K562 (cell line): ENCODE data around the gene PAN3.

ENCODE experiments used
- ARID3A ChIP-seq: IDR thresholded peaks from 2 replicates; pipeline ENCODE4 v1.6.1; 2012; ENCODE audit warnings: low read depth, low read length, improper control_type of control experiment, borderline replicate concordance
- ASH1L ChIP-seq: fragments of 450-650 bp; IDR thresholded peaks from 2 replicates; pipeline ENCODE4 v1.6.1; 2018; ENCODE audit warnings: borderline replicate concordance, mild to moderate bottlenecking, low read depth; ENCODE audit not compliant: partially characterized antibody
- CCNT2 ChIP-seq: IDR thresholded peaks from 2 replicates; pipeline ENCODE4 v1.6.1; 2011; ENCODE audit warnings: borderline replicate concordance, low read depth, mild to moderate bottlenecking, moderate library complexity, mixed read lengths, low read length; ENCODE audit not compliant: insufficient read length; ENCODE audit errors: extremely low read depth
- CHD7 ChIP-seq: fragments of 200-600 bp; sonication (generic); IDR thresholded peaks from one replicate; pipeline ENCODE4 v1.6.1; 2012; ENCODE audit warnings: mild to moderate bottlenecking, low read depth, low read length, inconsistent platforms
- CREBBP ChIP-seq: IDR thresholded peaks from one replicate; pipeline ENCODE4 v1.6.1; 2012; ENCODE audit warnings: low read depth, mild to moderate bottlenecking, control low read depth, inconsistent platforms, low read length
- CTCF ChIP-seq, 3 experiments: IDR thresholded peaks in 2 of 3; conservative IDR thresholded peaks in 1 of 3; 2 replicates each; pipeline ENCODE4 v1.5.1; 2011 to 2012; ENCODE audit warnings: low read length in 3 of 3, mild to moderate bottlenecking in 3 of 3, control low read depth in 2 of 3, improper control_type of control experiment in 1 of 3, inconsistent platforms in 1 of 3, low read depth in 1 of 3, mixed read lengths in 1 of 3, moderate library complexity in 1 of 3; ENCODE audit not compliant: insufficient read depth in 2 of 3
- EP300 ChIP-seq: IDR thresholded peaks from 2 replicates; pipeline ENCODE4 v1.6.1; 2012; ENCODE audit warnings: low read length, improper control_type of control experiment
- FIP1L1 ChIP-seq: fragments of 200-400 bp; formaldehyde crosslinking; IDR thresholded peaks from 2 replicates; pipeline ENCODE4 v1.6.1; 2018; ENCODE audit warnings: mild to moderate bottlenecking, low read depth, low read length; ENCODE audit not compliant: poor library complexity, severe bottlenecking
- HMG20B ChIP-seq: fragments of 250-450 bp; sonication (Bioruptor Pico); IDR thresholded peaks from 2 replicates; pipeline ENCODE4 v1.5.0; 2021; ENCODE audit warnings: mild to moderate bottlenecking
- MAZ ChIP-seq, 2 experiments: fragments of 450-650 bp in 1 of 2; sonication (generic) in 1 of 2; formaldehyde crosslinking; IDR thresholded peaks in 1 of 2; conservative IDR thresholded peaks in 1 of 2; 2 replicates each; pipeline versions ENCODE4 v1.4.0 to v1.5.0; 2020; ENCODE audit warnings: mild to moderate bottlenecking in 1 of 2, missing genetic modification reagents in 1 of 2
- NCOR1 ChIP-seq: fragments of 450-650 bp; IDR thresholded peaks from 2 replicates; pipeline ENCODE4 v1.6.1; 2016; ENCODE audit warnings: mild to moderate bottlenecking, moderate library complexity
- TRIM24 ChIP-seq, 2 experiments: fragments of 450-650 bp; IDR thresholded peaks; 2 replicates each; pipeline ENCODE4 v1.6.1; 2016
- ZKSCAN1 ChIP-seq: fragments of 150-350 bp; IDR thresholded peaks from 2 replicates; pipeline ENCODE4 v1.6.1; 2016; ENCODE audit warnings: low read depth, low read length
- ZNF274 ChIP-seq: IDR thresholded peaks from 2 replicates; pipeline ENCODE4 v1.6.1; 2011; ENCODE audit warnings: low read depth, mild to moderate bottlenecking, low read length, moderate library complexity, borderline replicate concordance

GRCh38 chr13:28286263-28286662, 147.9 kb downstream of the PAN3 start:
- TF ChIP-seq ARID3A = no peak
- no peak for TF ChIP-seq FIP1L1
- TF ChIP-seq HMG20B (CRISPR knock-in tag) = no peak
- no peak for TF ChIP-seq CTCF (IDR thresholded peaks at IDR 0.05 in 2 of 3, conservative IDR thresholded peaks at IDR 0.05 in 1 of 3; ENCODE audit: insufficient read depth in 2 of 3, low read depth in 1 of 3, low read length in 3 of 3)
- TF ChIP-seq MAZ (CRISPR knock-in tag; conservative IDR thresholded peaks at IDR 0.05 in 1 of 2, IDR thresholded peaks at IDR 0.05 in 1 of 2) = no peak
- no peak for TF ChIP-seq TRIM24 (IDR thresholded peaks at IDR 0.05)
- TF ChIP-seq CHD7 = no peak
- TF ChIP-seq ZNF274 = no peak
- TF ChIP-seq CCNT2 = no peak
- TF ChIP-seq NCOR1 = no peak
- no peak for TF ChIP-seq CREBBP
- no peak for TF ChIP-seq ASH1L
- no peak for TF ChIP-seq EP300
- TF ChIP-seq ZKSCAN1 = no peak
